HepG2 (cell line): ENCODE results near the gene LSM2. TPM values are rescaled to one million over a fixed set of nuclear protein-coding genes. Genes with fewer than 3 reads are reported as not detected.

Experiments used
- ATAC-seq: fragments of 200-7000 bp; cut with Tn5 transposase; 3 replicates; pipeline ENCODE4 v1.9.1; 2020; ENCODE audit warnings: mild to moderate bottlenecking, moderate library complexity
- BruUV-seq: library from RNA; stranded (reverse); fragments of 400-500 nt; replicated peaks from 2 replicates; lab custom pipeline; 2021; lab: Mats Ljungman, UMichigan
- CTCF ChIA-PET: fragments of 300-600 bp; formaldehyde crosslinking; extraction: SDS; loops from one replicate; lab custom pipeline; 2021; ENCODE audit warnings: low total read pairs, inconsistent platforms, low intra/inter-chr PET ratio; lab: Yijun Ruan, JAX
- POLR2A ChIA-PET: fragments of 350-600 bp; sonication (Branson Sonifier 250); formaldehyde crosslinking; loops from one replicate; lab custom pipeline; 2020; ENCODE audit warnings: antibody characterized with exemption, inconsistent platforms; lab: Yijun Ruan, JAX
- DNase-seq: peaks from one replicate; pipeline ENCODE4 v3.0.0-alpha.2; 2015; ENCODE audit warnings: low spot score
- FAIRE-seq: peaks from 3 replicates; lab custom pipeline; 2011; peaks lifted over from hg19 to GRCh38; lab: Jason Lieb, UNC
- H2AFZ ChIP-seq: one replicate; pipeline ENCODE4 v1.6.1; 2011; ENCODE audit warnings: low read length, inconsistent platforms
- H3K27ac ChIP-seq: fragments of 300-600 bp; 3 replicates; pipeline ENCODE4 v1.8.0; 2011; ENCODE audit warnings: mixed run types, mild to moderate bottlenecking, mixed read lengths, low read length, inconsistent platforms; ENCODE audit not compliant: insufficient read depth; ENCODE audit errors: extremely low read length
- H3K27me3 ChIP-seq, 2 experiments: fragments of 200-600 bp in 1 of 2; 2 replicates in 1 of 2; 3 replicates in 1 of 2; pipeline versions ENCODE4 v1.6.0 to v1.8.0; 2011; ENCODE audit warnings: low read length in 2 of 2, mild to moderate bottlenecking in 2 of 2, moderate library complexity in 2 of 2, inconsistent platforms in 1 of 2; ENCODE audit not compliant: insufficient read depth in 2 of 2, control insufficient read depth in 1 of 2
- H3K36me3 ChIP-seq, 2 experiments: fragments of 200-600 bp in 1 of 2; replicated peaks in 1 of 2; 2 replicates in 1 of 2; 3 replicates in 1 of 2; pipeline versions ENCODE4 v1.5.1 to v1.8.0; 2011; ENCODE audit warnings: low read length in 2 of 2, inconsistent platforms in 1 of 2; ENCODE audit not compliant: insufficient read depth in 2 of 2, control insufficient read depth in 1 of 2
- H3K4me1 ChIP-seq: 2 replicates; pipeline ENCODE4 v1.5.1; 2012; ENCODE audit warnings: low read length, inconsistent platforms; ENCODE audit not compliant: insufficient read depth
- H3K4me2 ChIP-seq: 2 replicates; pipeline ENCODE4 v1.6.0; 2011; ENCODE audit warnings: low read depth, low read length, inconsistent platforms
- H3K4me3 ChIP-seq, 3 experiments: fragments of 200-600 bp in 1 of 3; sonication (generic), shearing (Covaris generic) in 1 of 3; replicated peaks in 1 of 3; 2 replicates each; pipeline ENCODE4 v1.5.1; 2011 to 2016; ENCODE audit warnings: low read length in 3 of 3, inconsistent platforms in 2 of 3, low read depth in 2 of 3, mild to moderate bottlenecking in 2 of 3, control low read depth in 1 of 3, mixed read lengths in 1 of 3; ENCODE audit not compliant: insufficient read depth in 1 of 3
- H3K79me2 ChIP-seq: one replicate; pipeline ENCODE4 v1.6.1; 2011; ENCODE audit warnings: low read length, inconsistent platforms; ENCODE audit not compliant: insufficient read depth
- H3K9ac ChIP-seq: 2 replicates; pipeline ENCODE4 v1.6.0; 2011; ENCODE audit warnings: mild to moderate bottlenecking, low read depth, low read length, inconsistent platforms; ENCODE audit not compliant: insufficient read depth
- H3K9me3 ChIP-seq: 2 replicates; pipeline ENCODE4 v1.5.1; 2012; ENCODE audit warnings: mild to moderate bottlenecking, low read length
- H4K20me1 ChIP-seq: 2 replicates; pipeline ENCODE4 v1.6.0; 2011; ENCODE audit warnings: inconsistent platforms, mild to moderate bottlenecking, low read length, moderate library complexity; ENCODE audit not compliant: insufficient read depth
- ATF3 ChIP-seq: sonication (generic); formaldehyde crosslinking; IDR thresholded peaks from 2 replicates; pipeline ENCODE4 v1.4.0; 2020; ENCODE audit warnings: missing genetic modification reagents
- BORCS8-MEF2B ChIP-seq: sonication (generic); formaldehyde crosslinking; IDR thresholded peaks from 2 replicates; pipeline ENCODE4 v1.8.0; 2022; ENCODE audit warnings: mild to moderate bottlenecking, missing genetic modification reagents
- CEBPG ChIP-seq: IDR thresholded peaks from 2 replicates; pipeline ENCODE4 v1.6.1; 2016
- NFAT5 ChIP-seq: sonication (generic); formaldehyde crosslinking; IDR thresholded peaks from 2 replicates; pipeline ENCODE4 v1.4.0; 2020; ENCODE audit warnings: missing genetic modification reagents
- NFE2 ChIP-seq: sonication (generic); formaldehyde crosslinking; IDR thresholded peaks from 2 replicates; pipeline ENCODE4 v1.4.0; 2020; ENCODE audit warnings: missing genetic modification reagents
- SP140L ChIP-seq: sonication (generic); formaldehyde crosslinking; IDR thresholded peaks from 2 replicates; pipeline ENCODE4 v1.4.0; 2020; ENCODE audit warnings: missing genetic modification reagents, borderline replicate concordance
- TCF12 ChIP-seq, 2 experiments: fragments of 450-650 bp in 1 of 2; sonication (generic) in 1 of 2; formaldehyde crosslinking in 1 of 2; IDR thresholded peaks; 2 replicates each; pipeline versions ENCODE4 v1.6.1 to v1.8.0; 2017 to 2022; ENCODE audit warnings: antibody characterized with exemption in 1 of 2, mild to moderate bottlenecking in 1 of 2, missing genetic modification reagents in 1 of 2, moderate library complexity in 1 of 2
- ZEB1 ChIP-seq: IDR thresholded peaks from 2 replicates; pipeline ENCODE4 v1.6.1; 2012; ENCODE audit warnings: mild to moderate bottlenecking, low read depth, inconsistent platforms; ENCODE audit not compliant: insufficient replicate concordance
- ZIK1 ChIP-seq: sonication (generic); formaldehyde crosslinking; IDR thresholded peaks from 2 replicates; pipeline ENCODE4 v1.5.0; 2020; ENCODE audit warnings: mild to moderate bottlenecking, low read depth, missing genetic modification reagents, borderline replicate concordance
- ZNF18 ChIP-seq: sonication (generic); formaldehyde crosslinking; IDR thresholded peaks from 2 replicates; pipeline ENCODE4 v1.8.0; 2022; ENCODE audit warnings: mild to moderate bottlenecking, missing genetic modification reagents; ENCODE audit not compliant: insufficient replicate concordance
- ZNF335 ChIP-seq: sonication (generic); formaldehyde crosslinking; IDR thresholded peaks from 2 replicates; pipeline ENCODE4 v1.4.0; 2020; ENCODE audit warnings: missing genetic modification reagents
- ZNF569 ChIP-seq: sonication (generic); formaldehyde crosslinking; IDR thresholded peaks from 2 replicates; pipeline ENCODE4 v1.5.0; 2020; ENCODE audit warnings: mild to moderate bottlenecking, missing genetic modification reagents, moderate library complexity, borderline replicate concordance
- ZNF619 ChIP-seq: sonication (generic); formaldehyde crosslinking; IDR thresholded peaks from 2 replicates; pipeline ENCODE4 v1.4.0; 2020; ENCODE audit warnings: mild to moderate bottlenecking, missing genetic modification reagents
- ZNF83 ChIP-seq: sonication (generic); formaldehyde crosslinking; IDR thresholded peaks from 2 replicates; pipeline ENCODE4 v1.4.0; 2020; ENCODE audit warnings: missing genetic modification reagents, mild to moderate bottlenecking, borderline replicate concordance
- ZSCAN20 ChIP-seq: sonication (generic); formaldehyde crosslinking; IDR thresholded peaks from 2 replicates; pipeline ENCODE4 v1.4.0; 2020; ENCODE audit warnings: missing genetic modification reagents, mild to moderate bottlenecking, borderline replicate concordance
- WGBS: methylation state at CpG from one replicate; pipeline ENCODE4 v1.1.6; 2017; ENCODE audit warnings: low lambda C conversion rate; 5-methylcytosine and 5-hydroxymethylcytosine counted together
- in situ Hi-C: cut with HindIII; loops from 2 replicates; pipeline ENCODE4 v1.10.0; 2017; ENCODE audit warnings: low pct_unique_long_range_greater_than_20kb; ENCODE audit not compliant: extremely low pct_ligation_motif_present
- intact Hi-C: fragments of 100-400 bp; cut with micrococcal nuclease; formaldehyde crosslinking; loops from one replicate; pipeline ENCODE4 v1.10.0; 2022; ENCODE audit not compliant: unreplicated experiment
- polyA plus RNA-seq, 8 experiments: library from polyadenylated mRNA; depleted of rRNA in 3 of 8; stranded (reverse) in 7 of 8; unstranded in 1 of 8; fragments of >200 nt; fragmentation: Illumina TruSeq in 4 of 8; extraction: Trizol in 4 of 8; gene quantifications; 2 replicates each; pipeline versions ENCODE4 v1.2.1 to v1.2.3, GENCODE V29; 2011 to 2016; ENCODE audit warnings: low read depth in 4 of 8, missing spikeins in 1 of 8, mixed read lengths in 1 of 8; ENCODE audit not compliant: insufficient read depth in 1 of 8
- total RNA-seq, 5 experiments: library from RNA; depleted of rRNA; stranded (reverse); fragments of >200 nt; fragmentation: Illumina TruSeq; extraction: Trizol; gene quantifications; 2 replicates each; pipeline ENCODE4 v1.2.3, GENCODE V29; 2016; ENCODE audit warnings: low read depth in 1 of 5

Gene LSM2
- total and polyA plus RNA-seq, 2 of the 13 experiments (the other 11 are each of a cell fraction or from before 2014, with no cell fraction given): 69.4 to 90.5 TPM

- H3K27ac ChIP-seq: peak overlapping the region; percentile 94
- intact Hi-C loops: loop anchor here (5.0 kb wide), 1 partner anchor 69 kb away; the partner anchor contains the start of gene CLIC1
- CTCF ChIA-PET: interaction anchor here (1.0 kb wide), 1 partner anchor 10 kb away, joined by 3 read pairs; the partner anchor contains the start of gene VARS1
- no peaks in the 10 kb centered on the region for H3K27me3 ChIP-seq
- DNase-seq (no peak), ATAC-seq (peak; percentile 39), FAIRE-seq (no peak)
- H3K36me3 ChIP-seq: peaks cover 0 to 9% of the 10 kb centered on the region in 2 experiments; a peak in 3 of 5 replicates
- no peak overlapping the region for H2AFZ ChIP-seq
- TSS peak; percentile 87 for BruUV-seq
- H3K4me1 ChIP-seq: peaks cover 37% of the 10 kb centered on the region
- peak overlapping the region; percentile 82 to 90 (median 84) for H3K4me3 ChIP-seq
- peak overlapping the region; percentile 94 for H3K9ac ChIP-seq
- H3K9me3 ChIP-seq: no peaks in the 10 kb centered on the region
- POLR2A ChIA-PET: interaction anchor here (0.9 to 5.9 kb wide), 31 partner anchors 8 to 1166 kb away, joined by 3 to 107 read pairs (median 7); partner anchors contain the start of genes AIF1, BAG6, C6orf47 and CFB
- WGBS: 16% methylated on average over 7 of the region's 7 CpGs
- in situ Hi-C loops: no loop called here
- peak overlapping the region; percentile 83 for H3K4me2 ChIP-seq
- no peaks in the 10 kb centered on the region for H4K20me1 ChIP-seq
- H3K79me2 ChIP-seq: peaks cover 11% of the 10 kb centered on the region
- TF ChIP-seq ATF3 (CRISPR knock-in tag) (no peak), ZNF335 (CRISPR knock-in tag) (no peak), ZSCAN20 (CRISPR knock-in tag) (no peak), NFAT5 (CRISPR knock-in tag) (no peak), BORCS8-MEF2B (CRISPR knock-in tag) (no peak), ZNF569 (0 out of 2 replicates have a peak, but pooled peaks have one; percentile 7), ZNF83 (CRISPR knock-in tag) (peak; percentile 34; the same call in 1 of the 2 replicates), NFE2 (CRISPR knock-in tag) (no peak), ZNF619 (CRISPR knock-in tag) (0 out of 2 replicates have a peak, but pooled peaks have one; percentile 24), SP140L (0 out of 2 replicates have a peak, but pooled peaks have one; percentile 29), ZEB1 (no peak), ZNF18 (CRISPR knock-in tag) (peak; percentile 76), TCF12 (IDR thresholded peaks at IDR 0.05) (no peak), TCF12 (CRISPR knock-in tag; IDR thresholded peaks at IDR 0.05) (no peak), CEBPG (CRISPR knock-in tag) (no peak), ZIK1 (CRISPR knock-in tag) (no peak)
Observed at GRCh38 chr6:31805939-31806469, 762 bp downstream of the LSM2 start.
